Central memory CD8-positive, alpha-beta T cell (primary cell): Measurements from ENCODE around the gene LDLRAD4.

Source experiments
- ATAC-seq: fragments of 150-1000 bp; cut with Tn5 transposase; replicated peaks from 2 replicates; pipeline ENCODE4 v1.10.0; 2022; ENCODE audit warnings: mild to moderate bottlenecking, moderate FRiP score, moderate number of reproducible peaks; ENCODE audit not compliant: poor library complexity, severe bottlenecking; ENCODE audit errors: extremely low read depth
- DNase-seq, 2 donors: peaks; one replicate each; pipeline ENCODE4 v3.0.0; 2021; ENCODE audit warnings: low spot score in 2 of 2
- H3K27ac Mint-ChIP-seq: one replicate; pipeline ENCODE4 v1.8.0; 2022; ENCODE audit warnings: low read depth, mild to moderate bottlenecking, moderate library complexity, mixed read lengths
- H3K27me3 Mint-ChIP-seq: one replicate; pipeline ENCODE4 v1.8.0; 2022; ENCODE audit warnings: mixed read lengths
- H3K36me3 Mint-ChIP-seq: one replicate; pipeline ENCODE4 v1.8.0; 2022; ENCODE audit warnings: mild to moderate bottlenecking, moderate library complexity, mixed read lengths; ENCODE audit not compliant: insufficient read depth
- H3K4me1 Mint-ChIP-seq: one replicate; pipeline ENCODE4 v1.8.0; 2022; ENCODE audit warnings: mixed read lengths
- H3K4me3 Mint-ChIP-seq: one replicate; pipeline ENCODE4 v1.8.0; 2022; ENCODE audit warnings: mild to moderate bottlenecking, moderate library complexity, mixed read lengths
- H3K9me3 Mint-ChIP-seq: one replicate; pipeline ENCODE4 v1.8.0; 2022; ENCODE audit warnings: mixed read lengths

Gene LDLRAD4

DNA sequence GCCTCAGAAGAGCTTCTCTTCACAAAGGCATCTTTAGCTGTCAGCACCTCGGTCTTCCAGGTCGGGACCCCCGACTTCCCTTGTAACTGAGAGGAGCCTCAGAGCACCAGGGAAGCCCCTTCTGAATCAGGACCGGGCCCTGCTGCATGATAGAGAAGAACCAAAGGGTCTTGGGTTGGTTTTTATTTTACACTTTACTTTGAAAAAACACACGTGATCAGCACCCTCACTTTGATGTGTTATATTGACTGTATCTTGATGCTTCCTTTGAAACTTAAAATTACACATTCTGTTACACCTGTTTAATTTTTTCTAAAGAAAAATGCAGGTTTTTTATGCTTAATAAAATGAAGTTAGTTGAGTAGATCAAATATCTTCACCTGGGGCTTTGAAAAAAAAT is 305.5 kb downstream of the LDLRAD4 start:
- DNase-seq (no peak), ATAC-seq (no peak)
- H3K4me3 Mint-ChIP-seq, result no peak overlapping the region
- H3K27me3 Mint-ChIP-seq, result no peaks in the 10 kb centered on the region
- no peaks in the 10 kb centered on the region for H3K9me3 Mint-ChIP-seq
- no peaks in the 10 kb centered on the region for H3K36me3 Mint-ChIP-seq
- H3K4me1 Mint-ChIP-seq, result peaks cover 10% of the 10 kb centered on the region
- no peak overlapping the region for H3K27ac Mint-ChIP-seq

GRCh38 chr18:13524811-13525210 is 306.3 kb downstream of the LDLRAD4 start:
- Mint-ChIP-seq H3K27ac (no peak overlapping the region), H3K4me3 (no peak overlapping the region), H3K27me3 (no peaks in the 10 kb centered on the region), H3K36me3 (no peaks in the 10 kb centered on the region), H3K9me3 (no peaks in the 10 kb centered on the region), H3K4me1 (peaks cover 10% of the 10 kb centered on the region)
- DNase-seq (no peak), ATAC-seq (no peak)

DNA sequence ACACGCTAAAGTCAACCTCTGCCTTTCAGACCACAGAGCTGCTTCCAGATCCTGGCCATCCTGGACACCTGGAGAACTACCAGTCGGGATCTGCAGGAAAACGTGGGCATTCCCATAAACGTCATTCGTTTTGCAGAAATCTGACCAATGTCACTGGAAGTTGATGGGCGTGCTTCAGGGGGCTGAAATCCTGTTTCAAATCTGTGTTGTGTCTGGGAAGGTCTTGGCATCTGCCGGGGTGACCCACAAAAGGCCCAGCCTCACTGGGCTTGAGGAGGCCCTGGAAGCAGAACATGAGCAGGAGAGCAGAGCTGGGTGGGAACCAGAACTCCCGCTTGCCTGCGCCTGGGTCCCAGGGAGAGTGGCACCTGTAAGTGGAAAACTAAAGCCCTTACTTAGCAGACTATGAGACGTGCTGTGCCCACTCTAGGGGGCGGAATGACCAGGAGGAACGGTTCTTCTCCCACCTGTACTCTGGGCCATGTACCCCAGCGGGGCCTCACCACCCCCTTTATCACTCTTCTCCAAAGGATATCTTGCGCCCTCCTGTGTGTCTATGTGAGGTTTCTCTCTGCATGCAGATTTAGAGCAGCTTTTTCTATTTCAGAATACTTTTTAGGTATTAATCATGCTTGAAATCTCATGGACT is 306.9 kb downstream of the LDLRAD4 start:
- no peaks in the 10 kb centered on the region for H3K9me3 Mint-ChIP-seq
- H3K27me3 Mint-ChIP-seq, result no peaks in the 10 kb centered on the region
- peak overlapping the region; percentile 49 for H3K27ac Mint-ChIP-seq
- H3K4me3 Mint-ChIP-seq, result no peak overlapping the region
- DNase-seq (no peak), ATAC-seq (no peak)
- peaks cover 5% of the 10 kb centered on the region for H3K4me1 Mint-ChIP-seq
- H3K36me3 Mint-ChIP-seq, result no peaks in the 10 kb centered on the region

GRCh38 chr18:13526519-13526918 is 308.0 kb downstream of the LDLRAD4 start:
- H3K27ac Mint-ChIP-seq, result no peak overlapping the region
- DNase-seq, result no peak
- H3K27me3 Mint-ChIP-seq, result no peaks in the 10 kb centered on the region
- H3K9me3 Mint-ChIP-seq, result no peaks in the 10 kb centered on the region
- no peak for ATAC-seq
- no peaks in the 10 kb centered on the region for H3K36me3 Mint-ChIP-seq
- no peak overlapping the region for H3K4me3 Mint-ChIP-seq
- peaks cover 5% of the 10 kb centered on the region for H3K4me1 Mint-ChIP-seq

- Mint-ChIP-seq H3K36me3 (no peaks in the 10 kb centered on the region), H3K27me3 (no peaks in the 10 kb centered on the region), H3K4me1 (peaks cover 5% of the 10 kb centered on the region), H3K27ac (no peak overlapping the region), H3K9me3 (no peaks in the 10 kb centered on the region), H3K4me3 (no peak overlapping the region)
- no peak for ATAC-seq
- no peak for DNase-seq
Measured at GRCh38 chr18:13527256-13527655, 308.7 kb downstream of the LDLRAD4 start.

DNA sequence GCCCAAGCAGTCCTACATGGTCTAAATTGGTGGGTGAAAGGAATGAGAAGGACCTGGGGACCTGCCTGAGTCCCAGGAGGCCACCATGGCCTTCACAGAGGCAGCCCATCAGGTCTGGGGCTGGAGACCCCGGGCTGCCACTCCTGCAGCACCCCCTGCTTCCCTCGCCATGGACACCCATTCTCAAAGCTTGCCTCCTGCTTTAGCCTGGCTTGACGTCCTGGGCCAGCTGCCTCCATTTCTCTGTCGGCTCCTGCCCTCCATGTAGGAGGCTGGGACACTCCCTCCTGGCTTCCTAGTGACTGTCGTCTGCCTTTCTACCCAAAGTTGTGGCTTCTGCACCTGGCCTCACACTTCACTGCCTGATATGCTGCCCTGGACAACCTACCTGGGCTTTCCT is 309.2 kb downstream of the LDLRAD4 start:
- no peak overlapping the region for H3K4me3 Mint-ChIP-seq
- no peak overlapping the region for H3K27ac Mint-ChIP-seq
- no peak for DNase-seq
- no peaks in the 10 kb centered on the region for H3K27me3 Mint-ChIP-seq
- H3K4me1 Mint-ChIP-seq, result peaks cover 5% of the 10 kb centered on the region
- H3K9me3 Mint-ChIP-seq, result no peaks in the 10 kb centered on the region
- no peaks in the 10 kb centered on the region for H3K36me3 Mint-ChIP-seq
- ATAC-seq, result no peak

- ATAC-seq, result no peak
- peaks cover 13% of the 10 kb centered on the region for H3K4me1 Mint-ChIP-seq
- no peak overlapping the region for H3K27ac Mint-ChIP-seq
Measured at GRCh38 chr18:13528739-13529392, 310.3 kb downstream of the LDLRAD4 start.

GRCh38 chr18:13530033-13530878 is 311.7 kb downstream of the LDLRAD4 start:
- Mint-ChIP-seq H3K9me3 (no peaks in the 10 kb centered on the region), H3K27me3 (no peaks in the 10 kb centered on the region), H3K4me3 (no peak overlapping the region), H3K36me3 (no peaks in the 10 kb centered on the region), H3K27ac (no peak overlapping the region), H3K4me1 (peaks cover 21% of the 10 kb centered on the region)
- no peak for DNase-seq
- no peak for ATAC-seq

More at GRCh38 chr18:13528739-13529392, 310.3 kb downstream of the LDLRAD4 start:
- no peaks in the 10 kb centered on the region for H3K9me3 Mint-ChIP-seq
- H3K36me3 Mint-ChIP-seq, result no peaks in the 10 kb centered on the region
- H3K4me3 Mint-ChIP-seq, result no peak overlapping the region
- no peaks in the 10 kb centered on the region for H3K27me3 Mint-ChIP-seq
- DNase-seq, result no peak

GRCh38 chr18:13530879-13531387 is 312.4 kb downstream of the LDLRAD4 start:
- Mint-ChIP-seq H3K9me3 (no peaks in the 10 kb centered on the region), H3K4me3 (no peak overlapping the region), H3K36me3 (no peaks in the 10 kb centered on the region), H3K27ac (no peak overlapping the region), H3K27me3 (no peaks in the 10 kb centered on the region), H3K4me1 (peaks cover 21% of the 10 kb centered on the region)
- DNase-seq (no peak), ATAC-seq (no peak)

- ATAC-seq (no peak), DNase-seq (no peak)
- Mint-ChIP-seq H3K36me3 (no peaks in the 10 kb centered on the region), H3K9me3 (no peaks in the 10 kb centered on the region), H3K4me3 (no peak overlapping the region), H3K27me3 (no peaks in the 10 kb centered on the region), H3K27ac (no peak overlapping the region), H3K4me1 (peaks cover 21% of the 10 kb centered on the region)
Measured at GRCh38 chr18:13531681-13532325, 313.2 kb downstream of the LDLRAD4 start.

DNA sequence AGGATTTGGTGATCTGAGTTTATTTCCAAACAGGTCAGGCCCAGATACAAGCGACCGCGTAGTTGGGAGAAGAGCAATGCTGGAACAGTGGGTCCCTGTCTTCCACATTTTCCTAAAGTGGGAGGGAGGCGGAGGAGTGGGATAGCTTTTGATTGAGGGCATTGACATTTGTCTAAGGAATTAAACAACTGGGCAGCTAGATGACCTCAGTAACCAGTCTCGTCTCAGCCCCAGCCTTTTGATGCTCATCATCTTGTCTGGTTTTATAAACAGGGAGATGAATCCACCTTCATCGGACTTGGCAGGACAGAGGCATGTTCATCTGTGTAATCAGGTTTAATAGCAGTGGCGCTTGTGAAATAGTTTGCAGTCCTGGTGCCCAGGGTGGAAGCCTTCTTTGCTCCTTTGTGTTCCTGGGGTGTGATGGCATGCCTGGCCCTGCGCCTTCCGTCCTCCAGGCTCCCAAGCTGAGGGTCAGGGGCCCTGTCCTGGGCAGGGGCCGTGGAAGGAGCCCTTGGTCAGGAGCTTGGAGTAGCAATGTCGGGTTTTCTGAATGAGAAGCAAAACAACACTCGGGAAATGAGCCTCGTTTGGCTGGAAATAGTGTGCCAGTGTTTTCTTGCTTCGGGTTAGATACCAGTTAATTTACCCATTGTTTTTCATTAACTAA is 314.0 kb downstream of the LDLRAD4 start:
- DNase-seq (no peak), ATAC-seq (no peak)
- H3K4me3 Mint-ChIP-seq, result no peak overlapping the region
- no peaks in the 10 kb centered on the region for H3K36me3 Mint-ChIP-seq
- no peak overlapping the region for H3K27ac Mint-ChIP-seq
- H3K4me1 Mint-ChIP-seq, result peaks cover 24% of the 10 kb centered on the region
- no peaks in the 10 kb centered on the region for H3K27me3 Mint-ChIP-seq
- H3K9me3 Mint-ChIP-seq, result no peaks in the 10 kb centered on the region

GRCh38 chr18:13534631-13535030 is 316.1 kb downstream of the LDLRAD4 start:
- no peak overlapping the region for H3K27ac Mint-ChIP-seq
- no peak overlapping the region for H3K4me3 Mint-ChIP-seq
- H3K4me1 Mint-ChIP-seq, result peaks cover 37% of the 10 kb centered on the region

More at GRCh38 chr18:13534631-13535030, 316.1 kb downstream of the LDLRAD4 start:
- no peak for ATAC-seq
- H3K36me3 Mint-ChIP-seq, result peaks cover 2% of the 10 kb centered on the region
- H3K9me3 Mint-ChIP-seq, result no peaks in the 10 kb centered on the region
- DNase-seq, result no peak
- H3K27me3 Mint-ChIP-seq, result no peaks in the 10 kb centered on the region
